Natural killer cell (primary cell): Measurements from ENCODE around the gene BNIP3. TPM values are rescaled to one million over a fixed set of nuclear protein-coding genes. Genes with fewer than 3 reads are reported as not detected.
"Not testable (repeated sequence)": the region's sequence is repeated elsewhere in the genome, so short reads cannot be mapped to it uniquely, and the experiment has no call there.

ENCODE experiments used
- ATAC-seq, 3 donors: fragments of 150-1000 bp in 2 of 3; fragments of 200-7000 bp in 1 of 3; cut with Tn5 transposase; 1 replicate in 1 of 3; 2 replicates in 2 of 3; pipeline ENCODE4 v1.10.0; 2021; ENCODE audit warnings: mild to moderate bottlenecking in 2 of 3, moderate library complexity in 2 of 3
- DNase-seq, 2 donors: peaks; one replicate each; pipeline versions ENCODE4 v3.0.0 to v3.0.0-alpha.2; 2013 to 2021; ENCODE audit warnings: mixed read lengths in 1 of 2
- H3K27ac ChIP-seq: one replicate; pipeline ENCODE4 v1.5.1; 2013; ENCODE audit warnings: mild to moderate bottlenecking, low read length
- H3K27me3 ChIP-seq: one replicate; pipeline ENCODE4 v1.6.1; 2013; ENCODE audit warnings: low read length; ENCODE audit not compliant: control insufficient read depth, insufficient read depth
- H3K36me3 ChIP-seq: one replicate; pipeline ENCODE4 v1.6.1; 2013; ENCODE audit warnings: low read length; ENCODE audit not compliant: control insufficient read depth, insufficient read depth
- H3K4me1 ChIP-seq: one replicate; pipeline ENCODE4 v1.6.1; 2013; ENCODE audit warnings: low read length; ENCODE audit not compliant: control insufficient read depth, insufficient read depth
- H3K4me3 ChIP-seq: one replicate; pipeline ENCODE4 v1.5.1; 2013; ENCODE audit warnings: low read length
- H3K9me3 ChIP-seq: one replicate; pipeline ENCODE4 v1.6.1; 2013; ENCODE audit warnings: low read length; ENCODE audit not compliant: control insufficient read depth, insufficient read depth
- H3K27ac Mint-ChIP-seq, 2 donors: one replicate each; pipeline ENCODE4 v1.8.0; 2022; ENCODE audit warnings: mild to moderate bottlenecking in 2 of 2, mixed read lengths in 2 of 2, moderate library complexity in 1 of 2
- H3K27me3 Mint-ChIP-seq, 2 donors: one replicate each; pipeline ENCODE4 v1.8.0; 2022; ENCODE audit warnings: low read depth in 2 of 2, mixed read lengths in 2 of 2
- H3K36me3 Mint-ChIP-seq: one replicate; pipeline ENCODE4 v1.8.0; 2022; ENCODE audit warnings: mixed read lengths
- H3K4me1 Mint-ChIP-seq, 2 donors: one replicate each; pipeline ENCODE4 v1.8.0; 2022; ENCODE audit warnings: mixed read lengths in 2 of 2
- H3K4me3 Mint-ChIP-seq: one replicate; pipeline ENCODE4 v1.8.0; 2022; ENCODE audit warnings: mild to moderate bottlenecking, moderate library complexity, mixed read lengths
- H3K9me3 Mint-ChIP-seq, 2 donors: one replicate each; pipeline ENCODE4 v1.8.0; 2022; ENCODE audit warnings: mixed read lengths in 2 of 2
- CTCF ChIP-seq: fragments of 200-600 bp; IDR thresholded peaks from one replicate; pipeline ENCODE4 v1.8.0; 2022; ENCODE audit warnings: antibody characterized with exemption
- WGBS: methylation state at CpG from one replicate; pipeline ENCODE4 v1.1.7; 2013; ENCODE audit warnings: missing lambda C conversion rate; ENCODE audit not compliant: insufficient coverage; 5-methylcytosine and 5-hydroxymethylcytosine counted together
- intact Hi-C: fragments of 100-400 bp; cut with micrococcal nuclease; formaldehyde crosslinking; loops from one replicate; pipeline ENCODE4 v1.14.2; 2022
- total RNA-seq, 4 donors: library from RNA; stranded (reverse); fragments of 120-200 nt in 1 of 4; gene quantifications; one replicate each; pipeline versions ENCODE4 v1.2.3 to v1.2.4, GENCODE V29; 2013 to 2022

The BNIP3 gene
- total RNA-seq, 3 donors from 2014 or later (not counting 1 experiment from before 2014, with no cell fraction given), result 9.9 to 12.9 (median 12.1) TPM

- 78% methylated on average over 2 of the region's 3 CpGs for WGBS
- Histone ChIP-seq H3K4me3 (no peak overlapping the region), H3K27ac (no peak overlapping the region), H3K4me1 (no peaks in the 10 kb centered on the region), H3K36me3 (no peaks in the 10 kb centered on the region), H3K9me3 (no peaks in the 10 kb centered on the region), H3K27me3 (no peaks in the 10 kb centered on the region)
- ATAC-seq (no peak), DNase-seq (no peak)
- H3K4me3 Mint-ChIP-seq, result no peak overlapping the region
- H3K36me3 Mint-ChIP-seq, result no peaks in the 10 kb centered on the region
- no peaks in the 10 kb centered on the region for H3K4me1 Mint-ChIP-seq
- H3K9me3 Mint-ChIP-seq, result no peaks in the 10 kb centered on the region
- no peak for TF ChIP-seq CTCF
- H3K27me3 Mint-ChIP-seq, result peaks cover 0 to 4% of the 10 kb centered on the region in 2 donors
- intact Hi-C loops, result no loop called here
- H3K27ac Mint-ChIP-seq, result no peak overlapping the region
Observed at GRCh38 chr10:131994435-131994834, 12.7 kb upstream of the BNIP3 start.

GRCh38 chr10:131993275-131993674 is 11.6 kb upstream of the BNIP3 start:
- ATAC-seq (no peak), DNase-seq (no peak)
- H3K4me3 ChIP-seq, result no peak overlapping the region
- no peaks in the 10 kb centered on the region for H3K4me1 Mint-ChIP-seq
- H3K9me3 ChIP-seq, result no peaks in the 10 kb centered on the region
- no peaks in the 10 kb centered on the region for H3K36me3 Mint-ChIP-seq
- TF ChIP-seq CTCF, result no peak
- H3K4me3 Mint-ChIP-seq, result no peak overlapping the region
- peaks cover 0 to 4% of the 10 kb centered on the region in 2 donors for H3K27me3 Mint-ChIP-seq
- H3K27ac ChIP-seq, result no peak overlapping the region
- no peak overlapping the region for H3K27ac Mint-ChIP-seq
- 86% methylated on average over 14 of the region's 14 CpGs for WGBS
- no peaks in the 10 kb centered on the region for H3K36me3 ChIP-seq
- intact Hi-C loops, result no loop called here
- no peaks in the 10 kb centered on the region for H3K4me1 ChIP-seq
- H3K9me3 Mint-ChIP-seq, result no peaks in the 10 kb centered on the region
- H3K27me3 ChIP-seq, result no peaks in the 10 kb centered on the region

GRCh38 chr10:131991726-131992125 is 10.0 kb upstream of the BNIP3 start:
- Histone ChIP-seq H3K36me3 (no peaks in the 10 kb centered on the region), H3K9me3 (no peaks in the 10 kb centered on the region), H3K27me3 (no peaks in the 10 kb centered on the region), H3K4me3 (no peak overlapping the region), H3K4me1 (no peaks in the 10 kb centered on the region), H3K27ac (no peak overlapping the region)
- Mint-ChIP-seq H3K27ac (no peak overlapping the region), H3K9me3 (no peaks in the 10 kb centered on the region), H3K4me1 (no peaks in the 10 kb centered on the region), H3K4me3 (no peak overlapping the region), H3K27me3 (peaks cover 0 to 3% of the 10 kb centered on the region in 2 donors), H3K36me3 (no peaks in the 10 kb centered on the region)
- TF ChIP-seq CTCF, result no peak
- no peak for ATAC-seq
- WGBS, result 90% methylated on average over 2 of the region's 3 CpGs
- no peak for DNase-seq
- intact Hi-C loops, result no loop called here

GRCh38 chr10:131987786-131988185 is 6.1 kb upstream of the BNIP3 start:
- DNase-seq, H3K27me3 ChIP-seq, H3K27ac ChIP-seq, H3K4me3 Mint-ChIP-seq, H3K4me3 ChIP-seq, H3K36me3 Mint-ChIP-seq, ATAC-seq, H3K27me3 Mint-ChIP-seq, H3K4me1 ChIP-seq, H3K27ac Mint-ChIP-seq, intact Hi-C loops, H3K36me3 ChIP-seq, H3K4me1 Mint-ChIP-seq, H3K9me3 Mint-ChIP-seq, H3K9me3 ChIP-seq: not testable (repeated sequence)
- 100% methylated on average over 1 of the region's 3 CpGs for WGBS

- intact Hi-C loops, H3K4me1 ChIP-seq, H3K4me3 ChIP-seq, H3K27me3 Mint-ChIP-seq, H3K27ac Mint-ChIP-seq, DNase-seq, H3K27me3 ChIP-seq, H3K27ac ChIP-seq, H3K4me3 Mint-ChIP-seq, H3K4me1 Mint-ChIP-seq, H3K9me3 Mint-ChIP-seq, H3K36me3 ChIP-seq, H3K36me3 Mint-ChIP-seq, H3K9me3 ChIP-seq, ATAC-seq: not testable (repeated sequence)
- 93% methylated on average over 3 of the region's 5 CpGs for WGBS
Observed at GRCh38 chr10:131987301-131987700, 5.6 kb upstream of the BNIP3 start.

- H3K9me3 ChIP-seq, H3K27me3 ChIP-seq, H3K4me1 Mint-ChIP-seq, H3K27me3 Mint-ChIP-seq, H3K27ac ChIP-seq, H3K27ac Mint-ChIP-seq, H3K4me1 ChIP-seq, H3K36me3 Mint-ChIP-seq, DNase-seq, H3K36me3 ChIP-seq, H3K9me3 Mint-ChIP-seq, H3K4me3 ChIP-seq, ATAC-seq, H3K4me3 Mint-ChIP-seq, intact Hi-C loops: not testable (repeated sequence)
- WGBS, result 98% methylated on average over 7 of the region's 7 CpGs
Observed at GRCh38 chr10:131986851-131987250, 5.1 kb upstream of the BNIP3 start.
